ENCODE measurements around the gene AMZ1.
A peak's percentile ranks its signal among the peaks of the same experiment; 100 is the strongest.
"Not testable (repeated sequence)": the region's sequence is repeated elsewhere in the genome, so short reads cannot be mapped to it uniquely, and the experiment has no call there.

The AMZ1 gene

GRCh38 chr7:2726316-2727018 is 38.5 kb downstream of the AMZ1 start:
- DNase-seq (ENCODE audit: low read depth in 1 of 2, low spot score in 1 of 2), result no peak
- TF ChIP-seq JUND (IDR thresholded peaks at IDR 0.05; ENCODE audit: low read depth), result no peak
- in situ Hi-C loops (cut with HindIII; ENCODE audit: low pct_unique_long_range_greater_than_20kb, low sequenced_read_pairs), result no loop called here

GRCh38 chr7:2727206-2727605 is 39.2 kb downstream of the AMZ1 start:
- in situ Hi-C loops (cut with HindIII; ENCODE audit: low pct_unique_long_range_greater_than_20kb, low sequenced_read_pairs); DNase-seq (ENCODE audit: low read depth in 1 of 2, low spot score in 1 of 2): not testable (repeated sequence)

- DNase-seq (ENCODE audit: low read depth in 1 of 2, low spot score in 1 of 2), result no peak
- in situ Hi-C loops (cut with HindIII; ENCODE audit: low pct_unique_long_range_greater_than_20kb, low sequenced_read_pairs), result no loop called here
- no peak for TF ChIP-seq JUND (IDR thresholded peaks at IDR 0.05; ENCODE audit: low read depth)
These were observed 40.5 kb downstream of the AMZ1 start for GRCh38 chr7:2728316-2729030.

- TF ChIP-seq JUND (IDR thresholded peaks at IDR 0.05; ENCODE audit: low read depth), result no peak
- DNase-seq (ENCODE audit: low read depth in 1 of 2, low spot score in 1 of 2), result no peak
- in situ Hi-C loops (cut with HindIII; ENCODE audit: low pct_unique_long_range_greater_than_20kb, low sequenced_read_pairs), result no loop called here
These were observed 41.3 kb downstream of the AMZ1 start for GRCh38 chr7:2729031-2729892.

GRCh38 chr7:2729893-2730716 is 42.1 kb downstream of the AMZ1 start:
- no peak for TF ChIP-seq JUND (IDR thresholded peaks at IDR 0.05; ENCODE audit: low read depth)
- DNase-seq (ENCODE audit: low read depth in 1 of 2, low spot score in 1 of 2), result no peak
- in situ Hi-C loops (cut with HindIII; ENCODE audit: low pct_unique_long_range_greater_than_20kb, low sequenced_read_pairs), result no loop called here

GRCh38 chr7:2730846-2731770 is 43.1 kb downstream of the AMZ1 start:
- no peak for DNase-seq (ENCODE audit: low read depth in 1 of 2, low spot score in 1 of 2)
- no peak for TF ChIP-seq JUND (IDR thresholded peaks at IDR 0.05; ENCODE audit: low read depth)
- in situ Hi-C loops (cut with HindIII; ENCODE audit: low pct_unique_long_range_greater_than_20kb, low sequenced_read_pairs), result no loop called here

GRCh38 chr7:2732388-2732787 is 44.4 kb downstream of the AMZ1 start:
- in situ Hi-C loops (cut with HindIII; ENCODE audit: low pct_unique_long_range_greater_than_20kb, low sequenced_read_pairs), result no loop called here
- DNase-seq (ENCODE audit: low read depth in 1 of 2, low spot score in 1 of 2), result no peak
- no peak for TF ChIP-seq JUND (IDR thresholded peaks at IDR 0.05; ENCODE audit: low read depth)

GRCh38 chr7:2732959-2733584 is 45.1 kb downstream of the AMZ1 start:
- TF ChIP-seq JUND (IDR thresholded peaks at IDR 0.05; ENCODE audit: low read depth), result peak; percentile 31; the same call in 1 of the 2 replicates
- DNase-seq (ENCODE audit: low read depth in 1 of 2, low spot score in 1 of 2), result peak; percentile 84 to 95
- in situ Hi-C loops (cut with HindIII; ENCODE audit: low pct_unique_long_range_greater_than_20kb, low sequenced_read_pairs), result no loop called here

GRCh38 chr7:2734084-2734686 is 46.2 kb downstream of the AMZ1 start:
- in situ Hi-C loops (cut with HindIII; ENCODE audit: low pct_unique_long_range_greater_than_20kb, low sequenced_read_pairs), result no loop called here
- no peak for DNase-seq (ENCODE audit: low read depth in 1 of 2, low spot score in 1 of 2)
- TF ChIP-seq JUND (IDR thresholded peaks at IDR 0.05; ENCODE audit: low read depth), result no peak

GRCh38 chr7:2734751-2735571 is 47.0 kb downstream of the AMZ1 start:
- TF ChIP-seq JUND (IDR thresholded peaks at IDR 0.05; ENCODE audit: low read depth), result no peak
- DNase-seq (ENCODE audit: low read depth in 1 of 2, low spot score in 1 of 2), result no peak
- in situ Hi-C loops (cut with HindIII; ENCODE audit: low pct_unique_long_range_greater_than_20kb, low sequenced_read_pairs), result no loop called here

All from T47D (cell line).